Central memory CD8-positive, alpha-beta T cell (primary cell): Measurements from ENCODE around the gene FUT3.
"Not testable (repeated sequence)": the region's sequence is repeated elsewhere in the genome, so short reads cannot be mapped to it uniquely, and the experiment has no call there.

Experiments
- ATAC-seq: fragments of 150-1000 bp; cut with Tn5 transposase; replicated peaks from 2 replicates; pipeline ENCODE4 v1.10.0; 2022; ENCODE audit warnings: mild to moderate bottlenecking, moderate FRiP score, moderate number of reproducible peaks; ENCODE audit not compliant: poor library complexity, severe bottlenecking; ENCODE audit errors: extremely low read depth
- DNase-seq, 2 donors: peaks; one replicate each; pipeline ENCODE4 v3.0.0; 2021; ENCODE audit warnings: low spot score in 2 of 2
- H3K27ac Mint-ChIP-seq: one replicate; pipeline ENCODE4 v1.8.0; 2022; ENCODE audit warnings: low read depth, mild to moderate bottlenecking, moderate library complexity, mixed read lengths
- H3K27me3 Mint-ChIP-seq: one replicate; pipeline ENCODE4 v1.8.0; 2022; ENCODE audit warnings: mixed read lengths
- H3K36me3 Mint-ChIP-seq: one replicate; pipeline ENCODE4 v1.8.0; 2022; ENCODE audit warnings: mild to moderate bottlenecking, moderate library complexity, mixed read lengths; ENCODE audit not compliant: insufficient read depth
- H3K4me1 Mint-ChIP-seq: one replicate; pipeline ENCODE4 v1.8.0; 2022; ENCODE audit warnings: mixed read lengths
- H3K4me3 Mint-ChIP-seq: one replicate; pipeline ENCODE4 v1.8.0; 2022; ENCODE audit warnings: mild to moderate bottlenecking, moderate library complexity, mixed read lengths
- H3K9me3 Mint-ChIP-seq: one replicate; pipeline ENCODE4 v1.8.0; 2022; ENCODE audit warnings: mixed read lengths

The FUT3 gene

GRCh38 chr19:5877427-5877826, 26.2 kb upstream of the FUT3 start:
- Mint-ChIP-seq H3K36me3 (no peaks in the 10 kb centered on the region), H3K27ac (no peak overlapping the region), H3K9me3 (no peaks in the 10 kb centered on the region), H3K27me3 (peaks cover 27% of the 10 kb centered on the region), H3K4me3 (no peak overlapping the region), H3K4me1 (no peaks in the 10 kb centered on the region)
- ATAC-seq: no peak
- DNase-seq: no peak

GRCh38 chr19:5874496-5874895, 23.2 kb upstream of the FUT3 start:
- H3K4me1 Mint-ChIP-seq, DNase-seq, H3K27ac Mint-ChIP-seq: not testable (repeated sequence)

GRCh38 chr19:5873617-5874199, 22.5 kb upstream of the FUT3 start:
- Mint-ChIP-seq H3K27me3 (peaks cover 23% of the 10 kb centered on the region), H3K4me3 (no peak overlapping the region), H3K27ac (no peak overlapping the region), H3K9me3 (no peaks in the 10 kb centered on the region), H3K36me3 (no peaks in the 10 kb centered on the region), H3K4me1 (no peaks in the 10 kb centered on the region)
- DNase-seq: no peak
- ATAC-seq: no peak

More at GRCh38 chr19:5874496-5874895, 23.2 kb upstream of the FUT3 start:
- H3K36me3 Mint-ChIP-seq, ATAC-seq, H3K9me3 Mint-ChIP-seq, H3K4me3 Mint-ChIP-seq: not testable (repeated sequence)
- peaks cover 23% of the 10 kb centered on the region for H3K27me3 Mint-ChIP-seq

- H3K9me3 Mint-ChIP-seq: no peaks in the 10 kb centered on the region
- peaks cover 11% of the 10 kb centered on the region for H3K27me3 Mint-ChIP-seq
- H3K36me3 Mint-ChIP-seq: no peaks in the 10 kb centered on the region
- H3K4me3 Mint-ChIP-seq: no peak overlapping the region
- H3K27ac Mint-ChIP-seq: no peak overlapping the region
- no peak for DNase-seq
- ATAC-seq: no peak
- no peaks in the 10 kb centered on the region for H3K4me1 Mint-ChIP-seq
Measured at GRCh38 chr19:5870986-5871394, 19.7 kb upstream of the FUT3 start.

- H3K27ac Mint-ChIP-seq: no peak overlapping the region
- DNase-seq: no peak
- no peak overlapping the region for H3K4me3 Mint-ChIP-seq
- H3K27me3 Mint-ChIP-seq: peaks cover 26% of the 10 kb centered on the region
- H3K36me3 Mint-ChIP-seq: peaks cover 4% of the 10 kb centered on the region
- H3K9me3 Mint-ChIP-seq: no peaks in the 10 kb centered on the region
- H3K4me1 Mint-ChIP-seq: no peaks in the 10 kb centered on the region
- no peak for ATAC-seq
Measured at GRCh38 chr19:5867201-5868136, 16.2 kb upstream of the FUT3 start.

GRCh38 chr19:5865772-5866171, 14.5 kb upstream of the FUT3 start:
- Mint-ChIP-seq H3K27ac (no peak overlapping the region), H3K9me3 (no peaks in the 10 kb centered on the region), H3K4me3 (no peak overlapping the region), H3K36me3 (peaks cover 4% of the 10 kb centered on the region), H3K4me1 (no peaks in the 10 kb centered on the region), H3K27me3 (peaks cover 37% of the 10 kb centered on the region)
- ATAC-seq (no peak), DNase-seq (no peak)

GRCh38 chr19:5864725-5865486, 13.7 kb upstream of the FUT3 start:
- no peak overlapping the region for H3K27ac Mint-ChIP-seq
- H3K27me3 Mint-ChIP-seq: peaks cover 37% of the 10 kb centered on the region
- ATAC-seq (no peak), DNase-seq (no peak)
- H3K4me3 Mint-ChIP-seq: no peak overlapping the region
- no peaks in the 10 kb centered on the region for H3K4me1 Mint-ChIP-seq
- H3K36me3 Mint-ChIP-seq: peaks cover 4% of the 10 kb centered on the region
- H3K9me3 Mint-ChIP-seq: no peaks in the 10 kb centered on the region

GRCh38 chr19:5864013-5864720, 12.9 kb upstream of the FUT3 start:
- no peak for ATAC-seq
- Mint-ChIP-seq H3K36me3 (peaks cover 4% of the 10 kb centered on the region), H3K27ac (no peak overlapping the region), H3K9me3 (no peaks in the 10 kb centered on the region), H3K27me3 (peaks cover 37% of the 10 kb centered on the region), H3K4me3 (no peak overlapping the region), H3K4me1 (no peaks in the 10 kb centered on the region)
- DNase-seq: no peak

GRCh38 chr19:5863030-5863665, 11.9 kb upstream of the FUT3 start:
- Mint-ChIP-seq H3K27me3 (peaks cover 35% of the 10 kb centered on the region), H3K4me3 (no peak overlapping the region), H3K36me3 (peaks cover 4% of the 10 kb centered on the region), H3K4me1 (no peaks in the 10 kb centered on the region), H3K27ac (no peak overlapping the region), H3K9me3 (no peaks in the 10 kb centered on the region)
- ATAC-seq (no peak), DNase-seq (no peak)

GRCh38 chr19:5857203-5858081, 6.2 kb upstream of the FUT3 start:
- DNase-seq (no peak), ATAC-seq (no peak)
- H3K4me3 Mint-ChIP-seq: no peak overlapping the region
- no peaks in the 10 kb centered on the region for H3K4me1 Mint-ChIP-seq
- H3K36me3 Mint-ChIP-seq: no peaks in the 10 kb centered on the region
- H3K9me3 Mint-ChIP-seq: no peaks in the 10 kb centered on the region
- peaks cover 10% of the 10 kb centered on the region for H3K27me3 Mint-ChIP-seq
- H3K27ac Mint-ChIP-seq: no peak overlapping the region

- H3K9me3 Mint-ChIP-seq, DNase-seq, H3K4me1 Mint-ChIP-seq, H3K4me3 Mint-ChIP-seq, H3K27me3 Mint-ChIP-seq, H3K27ac Mint-ChIP-seq, H3K36me3 Mint-ChIP-seq, ATAC-seq: not testable (repeated sequence)
Measured at GRCh38 chr19:5855151-5855550, 3.9 kb upstream of the FUT3 start.
